HepG2 (cell line): Measurements from ENCODE around the gene P3H3. TPM values are rescaled to one million over a fixed set of nuclear protein-coding genes. Genes with fewer than 3 reads are reported as not detected.

Experiments
- AGO1 ChIP-seq: fragments of 200-400 bp; formaldehyde crosslinking; IDR thresholded peaks from 2 replicates; pipeline ENCODE4 v1.6.1; 2017; ENCODE audit warnings: mild to moderate bottlenecking, low read depth, low read length, moderate library complexity; ENCODE audit not compliant: poor library complexity, severe bottlenecking
- AKAP8 ChIP-seq: sonication (generic); formaldehyde crosslinking; IDR thresholded peaks from 2 replicates; pipeline ENCODE4 v1.5.1; 2020; ENCODE audit warnings: mild to moderate bottlenecking, missing genetic modification reagents
- EP300 ChIP-seq, 3 experiments: sonication (generic) in 1 of 3; formaldehyde crosslinking in 1 of 3; IDR thresholded peaks; 2 replicates each; pipeline versions ENCODE4 v1.5.1 to v1.6.1; 2011 to 2020; ENCODE audit warnings: low read depth in 2 of 3, low read length in 2 of 3, borderline replicate concordance in 1 of 3, improper control_type of control experiment in 1 of 3, mild to moderate bottlenecking in 1 of 3, missing genetic modification reagents in 1 of 3, moderate library complexity in 1 of 3
- ETV5 ChIP-seq: IDR thresholded peaks from 2 replicates; pipeline ENCODE4 v1.6.1; 2018; ENCODE audit warnings: missing biosample characterization, missing genetic modification reagents, inconsistent platforms, borderline replicate concordance
- KDM6A ChIP-seq: IDR thresholded peaks from 2 replicates; pipeline ENCODE4 v1.6.1; 2016; ENCODE audit warnings: low read depth
- LCORL ChIP-seq, 2 experiments: fragments of 450-650 bp in 1 of 2; sonication (generic) in 1 of 2; formaldehyde crosslinking in 1 of 2; IDR thresholded peaks; 2 replicates each; pipeline versions ENCODE4 v1.5.0 to v1.6.1; 2017 to 2020; ENCODE audit warnings: antibody characterized with exemption in 1 of 2, missing genetic modification reagents in 1 of 2
- NR3C1 ChIP-seq: sonication (generic); formaldehyde crosslinking; IDR thresholded peaks from 2 replicates; pipeline ENCODE4 v1.4.0; 2020; ENCODE audit warnings: missing genetic modification reagents
- RNF219 ChIP-seq: sonication (generic); formaldehyde crosslinking; IDR thresholded peaks from 2 replicates; pipeline ENCODE4 v1.5.0; 2020; ENCODE audit warnings: mild to moderate bottlenecking, missing genetic modification reagents
- SCMH1 ChIP-seq: sonication (generic); formaldehyde crosslinking; IDR thresholded peaks from 2 replicates; pipeline ENCODE4 v1.9.0; 2021; ENCODE audit warnings: missing genetic modification reagents, mild to moderate bottlenecking, borderline replicate concordance
- TBX2 ChIP-seq: sonication (generic); formaldehyde crosslinking; IDR thresholded peaks from 2 replicates; pipeline ENCODE4 v1.5.0; 2020; ENCODE audit warnings: missing genetic modification reagents, mild to moderate bottlenecking, borderline replicate concordance
- ZFP37 ChIP-seq: sonication (generic); formaldehyde crosslinking; IDR thresholded peaks from 2 replicates; pipeline ENCODE4 v1.4.0; 2020; ENCODE audit warnings: missing genetic modification reagents, borderline replicate concordance
- ZNF281 ChIP-seq: sonication (generic); formaldehyde crosslinking; IDR thresholded peaks from 2 replicates; pipeline ENCODE4 v1.4.0; 2020; ENCODE audit warnings: missing genetic modification reagents, borderline replicate concordance
- ZNF761 ChIP-seq: sonication (generic); formaldehyde crosslinking; conservative IDR thresholded peaks from 2 replicates; pipeline ENCODE4 v1.4.0; 2020; ENCODE audit warnings: mild to moderate bottlenecking, missing genetic modification reagents
- ZUFSP ChIP-seq: sonication (generic); formaldehyde crosslinking; IDR thresholded peaks from 2 replicates; pipeline ENCODE4 v1.9.0; 2021; ENCODE audit warnings: missing genetic modification reagents, mild to moderate bottlenecking, borderline replicate concordance
- polyA plus RNA-seq, 8 experiments: library from polyadenylated mRNA; depleted of rRNA in 3 of 8; stranded (reverse) in 7 of 8; unstranded in 1 of 8; fragments of >200 nt; fragmentation: Illumina TruSeq in 4 of 8; extraction: Trizol in 4 of 8; gene quantifications; 2 replicates each; pipeline versions ENCODE4 v1.2.1 to v1.2.3, GENCODE V29; 2011 to 2016; ENCODE audit warnings: low read depth in 4 of 8, missing spikeins in 1 of 8, mixed read lengths in 1 of 8; ENCODE audit not compliant: insufficient read depth in 1 of 8
- total RNA-seq, 5 experiments: library from RNA; depleted of rRNA; stranded (reverse); fragments of >200 nt; fragmentation: Illumina TruSeq; extraction: Trizol; gene quantifications; 2 replicates each; pipeline ENCODE4 v1.2.3, GENCODE V29; 2016; ENCODE audit warnings: low read depth in 1 of 5
- TF ChIP-seq, protein P1 (sequence below): IDR thresholded peaks from 2 replicates; pipeline ENCODE4 v1.6.1; 2016; ENCODE audit warnings: missing genetic modification reagents, missing compliant biosample characterization
- TF ChIP-seq, protein P2 (sequence below): sonication (generic); formaldehyde crosslinking; IDR thresholded peaks from 2 replicates; pipeline ENCODE4 v1.4.0; 2020; ENCODE audit warnings: missing genetic modification reagents

Gene P3H3
- total and polyA plus RNA-seq, 2 of the 13 experiments (the other 11 are each of a cell fraction or from before 2014, with no cell fraction given) = 20.1 to 20.5 TPM

- TF ChIP-seq LCORL (IDR thresholded peaks at IDR 0.05) = no peak
- peak; percentile 66; the same call in 1 of the 2 replicates for TF ChIP-seq LCORL (CRISPR knock-in tag; IDR thresholded peaks at IDR 0.05)
- TF ChIP-seq, protein P1, sequence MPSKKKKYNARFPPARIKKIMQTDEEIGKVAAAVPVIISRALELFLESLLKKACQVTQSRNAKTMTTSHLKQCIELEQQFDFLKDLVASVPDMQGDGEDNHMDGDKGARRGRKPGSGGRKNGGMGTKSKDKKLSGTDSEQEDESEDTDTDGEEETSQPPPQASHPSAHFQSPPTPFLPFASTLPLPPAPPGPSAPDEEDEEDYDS = no peak
- no peak for TF ChIP-seq ZNF281 (CRISPR knock-in tag)
- TF ChIP-seq ETV5 = no peak
- TF ChIP-seq TBX2 = no peak; the same call in 1 of the 2 replicates
- no peak for TF ChIP-seq EP300 (IDR thresholded peaks at IDR 0.05; ENCODE audit: low read depth in 2 of 2, low read length in 2 of 2)
- TF ChIP-seq EP300 (CRISPR knock-in tag; IDR thresholded peaks at IDR 0.05; ENCODE audit: borderline replicate concordance) = no peak
- TF ChIP-seq SCMH1 (CRISPR knock-in tag) = no peak
- TF ChIP-seq AGO1 = peak; percentile 97
- peak; percentile 89 for TF ChIP-seq AKAP8 (CRISPR knock-in tag)
- no peak for TF ChIP-seq ZUFSP (CRISPR knock-in tag)
- TF ChIP-seq ZFP37 (CRISPR knock-in tag) = no peak
- TF ChIP-seq, protein P2, sequence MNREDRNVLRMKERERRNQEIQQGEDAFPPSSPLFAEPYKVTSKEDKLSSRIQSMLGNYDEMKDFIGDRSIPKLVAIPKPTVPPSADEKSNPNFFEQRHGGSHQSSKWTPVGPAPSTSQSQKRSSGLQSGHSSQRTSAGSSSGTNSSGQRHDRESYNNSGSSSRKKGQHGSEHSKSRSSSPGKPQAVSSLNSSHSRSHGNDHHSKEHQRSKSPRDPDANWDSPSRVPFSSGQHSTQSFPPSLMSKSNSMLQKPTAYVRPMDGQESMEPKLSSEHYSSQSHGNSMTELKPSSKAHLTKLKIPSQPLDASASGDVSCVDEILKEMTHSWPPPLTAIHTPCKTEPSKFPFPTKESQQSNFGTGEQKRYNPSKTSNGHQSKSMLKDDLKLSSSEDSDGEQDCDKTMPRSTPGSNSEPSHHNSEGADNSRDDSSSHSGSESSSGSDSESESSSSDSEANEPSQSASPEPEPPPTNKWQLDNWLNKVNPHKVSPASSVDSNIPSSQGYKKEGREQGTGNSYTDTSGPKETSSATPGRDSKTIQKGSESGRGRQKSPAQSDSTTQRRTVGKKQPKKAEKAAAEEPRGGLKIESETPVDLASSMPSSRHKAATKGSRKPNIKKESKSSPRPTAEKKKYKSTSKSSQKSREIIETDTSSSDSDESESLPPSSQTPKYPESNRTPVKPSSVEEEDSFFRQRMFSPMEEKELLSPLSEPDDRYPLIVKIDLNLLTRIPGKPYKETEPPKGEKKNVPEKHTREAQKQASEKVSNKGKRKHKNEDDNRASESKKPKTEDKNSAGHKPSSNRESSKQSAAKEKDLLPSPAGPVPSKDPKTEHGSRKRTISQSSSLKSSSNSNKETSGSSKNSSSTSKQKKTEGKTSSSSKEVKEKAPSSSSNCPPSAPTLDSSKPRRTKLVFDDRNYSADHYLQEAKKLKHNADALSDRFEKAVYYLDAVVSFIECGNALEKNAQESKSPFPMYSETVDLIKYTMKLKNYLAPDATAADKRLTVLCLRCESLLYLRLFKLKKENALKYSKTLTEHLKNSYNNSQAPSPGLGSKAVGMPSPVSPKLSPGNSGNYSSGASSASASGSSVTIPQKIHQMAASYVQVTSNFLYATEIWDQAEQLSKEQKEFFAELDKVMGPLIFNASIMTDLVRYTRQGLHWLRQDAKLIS = no peak
- no peak for TF ChIP-seq ZNF761 (CRISPR knock-in tag)
- no peak for TF ChIP-seq NR3C1
- TF ChIP-seq RNF219 (CRISPR knock-in tag) = no peak
- no peak for TF ChIP-seq KDM6A (CRISPR knock-in tag)
Observed at GRCh38 chr12:6825398-6826124, 2.6 kb upstream of the P3H3 start (continued).
